ENCODE measurements around the gene HSBP1. TPM values are rescaled to one million over a fixed set of nuclear protein-coding genes. Genes with fewer than 3 reads are reported as not detected.

Gene HSBP1
- total RNA-seq, 1 experiment from 2014 or later = 235 TPM

DNA sequence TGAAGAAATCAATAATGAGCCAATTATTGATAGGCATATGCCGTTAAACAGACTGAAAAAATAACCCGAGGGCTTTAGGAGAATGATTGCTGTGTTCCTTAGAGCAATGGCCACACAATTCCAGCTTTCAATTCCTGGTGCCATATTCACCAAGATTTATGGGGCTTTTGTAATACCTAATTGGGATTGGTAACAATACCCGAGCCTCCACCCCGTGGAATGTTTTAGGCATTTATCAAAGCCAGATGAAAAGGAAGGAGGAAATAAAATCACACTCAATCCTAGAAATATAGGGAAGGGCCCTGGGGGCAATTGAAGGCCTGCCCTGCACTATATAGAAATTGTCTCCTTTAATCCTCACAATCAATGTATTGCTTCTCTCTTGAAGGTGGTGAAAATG, 49.0 kb downstream of the HSBP1 start:
- Histone ChIP-seq H3K4me1 (no peaks in the 10 kb centered on the region), H3K9me3 (no peaks in the 10 kb centered on the region), H3K36me3 (ENCODE audit: control insufficient read depth, insufficient read depth, low read length) (no peaks in the 10 kb centered on the region), H3K27me3 (replicated peaks; ENCODE audit: control insufficient read depth, insufficient read depth, low read length) (no peaks in the 10 kb centered on the region; the same call in 1 of the 2 replicates), H3K4me3 (ENCODE audit: low read depth, low read length) (no peak overlapping the region)
- H3K27me3 Mint-ChIP-seq (ENCODE audit: insufficient read depth, unreplicated experiment) = peaks cover 15% of the 10 kb centered on the region
- intact Hi-C loops (cut with micrococcal nuclease; ENCODE audit: unreplicated experiment) = no loop called here
- no TSS peak for BruUV-seq (replicated peaks)
- H3K4me1 Mint-ChIP-seq (ENCODE audit: low read depth, unreplicated experiment) = no peaks in the 10 kb centered on the region
- H3K4me3 Mint-ChIP-seq (ENCODE audit: unreplicated experiment) = no peak overlapping the region
- DNase-seq = no peak
- TF ChIP-seq, protein P1, sequence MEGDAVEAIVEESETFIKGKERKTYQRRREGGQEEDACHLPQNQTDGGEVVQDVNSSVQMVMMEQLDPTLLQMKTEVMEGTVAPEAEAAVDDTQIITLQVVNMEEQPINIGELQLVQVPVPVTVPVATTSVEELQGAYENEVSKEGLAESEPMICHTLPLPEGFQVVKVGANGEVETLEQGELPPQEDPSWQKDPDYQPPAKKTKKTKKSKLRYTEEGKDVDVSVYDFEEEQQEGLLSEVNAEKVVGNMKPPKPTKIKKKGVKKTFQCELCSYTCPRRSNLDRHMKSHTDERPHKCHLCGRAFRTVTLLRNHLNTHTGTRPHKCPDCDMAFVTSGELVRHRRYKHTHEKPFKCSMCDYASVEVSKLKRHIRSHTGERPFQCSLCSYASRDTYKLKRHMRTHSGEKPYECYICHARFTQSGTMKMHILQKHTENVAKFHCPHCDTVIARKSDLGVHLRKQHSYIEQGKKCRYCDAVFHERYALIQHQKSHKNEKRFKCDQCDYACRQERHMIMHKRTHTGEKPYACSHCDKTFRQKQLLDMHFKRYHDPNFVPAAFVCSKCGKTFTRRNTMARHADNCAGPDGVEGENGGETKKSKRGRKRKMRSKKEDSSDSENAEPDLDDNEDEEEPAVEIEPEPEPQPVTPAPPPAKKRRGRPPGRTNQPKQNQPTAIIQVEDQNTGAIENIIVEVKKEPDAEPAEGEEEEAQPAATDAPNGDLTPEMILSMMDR (IDR thresholded peaks at IDR 0.05; ENCODE audit: insufficient read depth in 1 of 2, low read depth in 1 of 2, low read length in 1 of 2, severe bottlenecking in 1 of 2, unreplicated experiment in 1 of 2) = no peak
- H3K36me3 Mint-ChIP-seq (ENCODE audit: insufficient read depth, unreplicated experiment) = no peaks in the 10 kb centered on the region
- no peak overlapping the region for H3K27ac Mint-ChIP-seq (ENCODE audit: unreplicated experiment)
- POLR2A ChIA-PET = no interaction called here
- H3K9me3 Mint-ChIP-seq (ENCODE audit: unreplicated experiment) = no peaks in the 10 kb centered on the region
- CTCF ChIA-PET = no interaction called here

DNA sequence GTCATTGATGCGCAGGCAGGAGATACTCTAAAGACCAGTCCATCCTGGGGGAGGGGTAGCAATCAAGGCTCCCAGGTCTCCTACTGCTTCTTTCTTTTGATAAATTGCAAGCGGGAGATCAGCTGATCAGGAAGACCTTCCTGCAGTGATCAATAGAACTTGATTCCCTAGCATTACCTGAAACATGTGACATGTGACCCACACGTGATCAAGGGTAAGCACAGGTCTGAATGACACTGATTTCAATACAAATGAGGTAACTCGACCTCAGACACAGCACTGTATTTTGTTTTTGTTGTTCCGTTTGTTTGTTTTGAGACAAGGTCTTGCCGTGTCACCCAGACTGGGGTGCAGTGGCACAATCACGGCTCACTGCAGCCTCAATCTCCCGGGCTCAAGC, 51.5 kb downstream of the HSBP1 start:
- no TSS peak for BruUV-seq (replicated peaks)
- Histone ChIP-seq H3K9me3 (no peaks in the 10 kb centered on the region), H3K4me1 (no peaks in the 10 kb centered on the region), H3K27me3 (replicated peaks; ENCODE audit: control insufficient read depth, insufficient read depth, low read length) (no peaks in the 10 kb centered on the region; the same call in 1 of the 2 replicates), H3K4me3 (ENCODE audit: low read depth, low read length) (no peak overlapping the region), H3K36me3 (ENCODE audit: control insufficient read depth, insufficient read depth, low read length) (no peaks in the 10 kb centered on the region)
- no peaks in the 10 kb centered on the region for H3K4me1 Mint-ChIP-seq (ENCODE audit: low read depth, unreplicated experiment)
- ChIA-PET CTCF (no interaction called here), POLR2A (no interaction called here)
- no peak overlapping the region for H3K27ac Mint-ChIP-seq (ENCODE audit: unreplicated experiment)
- TF ChIP-seq, protein P1 (IDR thresholded peaks at IDR 0.05; ENCODE audit: insufficient read depth in 1 of 2, low read depth in 1 of 2, low read length in 1 of 2, severe bottlenecking in 1 of 2, unreplicated experiment in 1 of 2) = no peak
- H3K9me3 Mint-ChIP-seq (ENCODE audit: unreplicated experiment) = no peaks in the 10 kb centered on the region
- no peak overlapping the region for H3K4me3 Mint-ChIP-seq (ENCODE audit: unreplicated experiment)
- intact Hi-C loops (cut with micrococcal nuclease; ENCODE audit: unreplicated experiment) = no loop called here
- peaks cover 18% of the 10 kb centered on the region for H3K27me3 Mint-ChIP-seq (ENCODE audit: insufficient read depth, unreplicated experiment)
- no peaks in the 10 kb centered on the region for H3K36me3 Mint-ChIP-seq (ENCODE audit: insufficient read depth, unreplicated experiment)
- no peak for DNase-seq

DNA sequence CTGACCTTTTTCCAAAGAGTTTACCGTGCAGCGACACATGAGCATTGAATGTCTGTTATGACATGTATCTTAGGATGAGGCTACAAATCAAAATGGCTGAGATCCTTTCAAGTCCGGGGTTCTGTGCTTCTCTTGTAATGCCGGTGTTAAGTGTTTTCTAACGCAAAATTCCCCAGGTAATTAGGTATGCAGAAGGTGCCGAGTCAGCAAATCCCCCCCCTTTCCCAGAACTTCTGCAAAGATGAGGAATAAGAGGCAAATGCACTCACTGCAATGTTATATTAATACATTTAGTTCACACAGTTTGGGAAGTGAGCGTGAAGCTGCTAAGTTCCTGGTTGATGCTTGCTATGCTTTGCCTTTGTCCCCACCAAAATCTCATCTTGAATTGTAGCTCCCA, 54.9 kb downstream of the HSBP1 start:
- BruUV-seq (replicated peaks) = no TSS peak
- Mint-ChIP-seq H3K4me1 (ENCODE audit: low read depth, unreplicated experiment) (no peaks in the 10 kb centered on the region), H3K9me3 (ENCODE audit: unreplicated experiment) (no peaks in the 10 kb centered on the region), H3K36me3 (ENCODE audit: insufficient read depth, unreplicated experiment) (no peaks in the 10 kb centered on the region), H3K27me3 (ENCODE audit: insufficient read depth, unreplicated experiment) (peaks cover 37% of the 10 kb centered on the region), H3K4me3 (ENCODE audit: unreplicated experiment) (no peak overlapping the region), H3K27ac (ENCODE audit: unreplicated experiment) (no peak overlapping the region)
- intact Hi-C loops (cut with micrococcal nuclease; ENCODE audit: unreplicated experiment) = no loop called here
- TF ChIP-seq, protein P1 (IDR thresholded peaks at IDR 0.05; ENCODE audit: insufficient read depth in 1 of 2, low read depth in 1 of 2, low read length in 1 of 2, severe bottlenecking in 1 of 2, unreplicated experiment in 1 of 2) = no peak
- H3K4me3 ChIP-seq (ENCODE audit: low read depth, low read length) = no peak overlapping the region
- no peaks in the 10 kb centered on the region for H3K27me3 ChIP-seq (replicated peaks; ENCODE audit: control insufficient read depth, insufficient read depth, low read length)
- H3K9me3 ChIP-seq = 0 out of 2 replicates have a peak, but pooled peaks cover 3% of the 10 kb centered on the region
- no peaks in the 10 kb centered on the region for H3K36me3 ChIP-seq (ENCODE audit: control insufficient read depth, insufficient read depth, low read length)
- DNase-seq = no peak
- POLR2A ChIA-PET = no interaction called here
- no peaks in the 10 kb centered on the region for H3K4me1 ChIP-seq
- CTCF ChIA-PET = no interaction called here

Data from Caco-2 (cell line).